Activated CD4-positive, alpha-beta T cell treated with anti-CD3 and anti-CD28 coated beads, Interleukin-2, amount 50 U/mL, for 1 hour (primary cell): ENCODE measurements around the gene POLDIP2.
A peak's percentile ranks its signal among the peaks of the same experiment; 100 is the strongest.
"Not testable (repeated sequence)": the region's sequence is repeated elsewhere in the genome, so short reads cannot be mapped to it uniquely, and the experiment has no call there.

Experiments
- DNase-seq: peaks from one replicate; pipeline ENCODE4 v3.0.0-alpha.2; 2020

The POLDIP2 gene

GRCh38 chr17:28364665-28365363 lies 7.5 kb upstream of the POLDIP2 start, which contains the start of gene SEBOX:
Gene SEBOX (minus strand): TSS chr17:28365199. CDS start chr17:28365151, 48 bp downstream.
- DNase-seq, result no peak

GRCh38 chr17:28363776-28364650 lies 6.7 kb upstream of the POLDIP2 start:
- no peak for DNase-seq

- DNase-seq, result no peak
These were observed 5.9 kb upstream of the POLDIP2 start for GRCh38 chr17:28363186-28363585.

- DNase-seq, result no peak
These were observed 522 bp upstream of the POLDIP2 start for GRCh38 chr17:28357901-28358197.

- DNase-seq, result no peak
These were observed 7.1 kb downstream of the POLDIP2 start for GRCh38 chr17:28350271-28350670.

GRCh38 chr17:28348979-28349378 lies 8.3 kb downstream of the POLDIP2 start:
- DNase-seq, result no peak

- DNase-seq, result no peak
These were observed 10.0 kb downstream of the POLDIP2 start for GRCh38 chr17:28347261-28347891.

- DNase-seq, result no peak
These were observed 10.5 kb downstream of the POLDIP2 start for GRCh38 chr17:28346746-28347246.

GRCh38 chr17:28346199-28346580 lies 11.1 kb downstream of the POLDIP2 start:
- DNase-seq, result no peak

GRCh38 chr17:28345419-28346198 lies 11.7 kb downstream of the POLDIP2 start:
- no peak for DNase-seq

GRCh38 chr17:28344435-28344901 lies 12.9 kb downstream of the POLDIP2 start:
- DNase-seq, result no peak

- no peak for DNase-seq
These were observed 13.3 kb downstream of the POLDIP2 start for GRCh38 chr17:28344011-28344410.

- DNase-seq, result no peak
These were observed 13.8 kb downstream of the POLDIP2 start for GRCh38 chr17:28343491-28343932.

- DNase-seq, result no peak
These were observed 15.0 kb downstream of the POLDIP2 start for GRCh38 chr17:28342313-28342712.

GRCh38 chr17:28341516-28341915 lies 15.8 kb downstream of the POLDIP2 start:
- no peak for DNase-seq

GRCh38 chr17:28340374-28340773 lies 17.0 kb downstream of the POLDIP2 start:
- DNase-seq, result no peak

GRCh38 chr17:28339431-28339830 lies 17.9 kb downstream of the POLDIP2 start:
- no peak for DNase-seq

- not testable (repeated sequence) for DNase-seq
These were observed 18.5 kb downstream of the POLDIP2 start for GRCh38 chr17:28338769-28339212.

GRCh38 chr17:28338056-28338768 lies 19.1 kb downstream of the POLDIP2 start:
- no peak for DNase-seq

- DNase-seq, result peak; percentile 10
These were observed 21.1 kb downstream of the POLDIP2 start for GRCh38 chr17:28335959-28336871.
